Measurements from ENCODE around the gene TENM4. TPM values are rescaled to one million over a fixed set of nuclear protein-coding genes. Genes with fewer than 3 reads are reported as not detected.
A peak's percentile ranks its signal among the peaks of the same experiment; 100 is the strongest.

TENM4 gene
- total RNA-seq, 2 donors from 2014 or later, result 68.2 to 130 TPM

GRCh38 chr11:79415411-79415810, 25.4 kb downstream of the TENM4 start:
- H3K27ac ChIP-seq (ENCODE audit: low read depth, low read length), result no peak overlapping the region
- H3K9me3 Mint-ChIP-seq, result peaks cover 12% of the 10 kb centered on the region
- no peak overlapping the region for H3K4me3 Mint-ChIP-seq
- H3K4me1 ChIP-seq (ENCODE audit: control insufficient read depth, insufficient read depth, low read length), result peaks cover 7% of the 10 kb centered on the region
- H3K27me3 ChIP-seq (ENCODE audit: control insufficient read depth, insufficient read depth, low read length, poor library complexity, severe bottlenecking), result no peaks in the 10 kb centered on the region
- WGBS, 2 experiments (ENCODE audit: insufficient coverage in 1 of 2, insufficient read length in 1 of 2), result 90 to 100% methylated on average over 1 of the region's 1 CpG
- peaks cover 32% of the 10 kb centered on the region for H3K4me1 Mint-ChIP-seq
- no peak for TF ChIP-seq CTCF (conservative IDR thresholded peaks at IDR 0.05)
- H3K36me3 Mint-ChIP-seq (ENCODE audit: low read depth), result peaks cover 36% of the 10 kb centered on the region
- no peak overlapping the region for H3K9ac ChIP-seq (ENCODE audit: extremely low read depth, low read length, poor library complexity, severe bottlenecking)
- H3K36me3 ChIP-seq (ENCODE audit: control insufficient read depth, insufficient read depth, low read length), result peaks cover 26% of the 10 kb centered on the region
- DNase-seq, result no peak
- no peaks in the 10 kb centered on the region for H3K27me3 Mint-ChIP-seq (ENCODE audit: insufficient read depth)
- H3K4me3 ChIP-seq (ENCODE audit: low read length), result no peak overlapping the region
- H3K9me3 ChIP-seq (ENCODE audit: control insufficient read depth, low read length), result peaks cover 15% of the 10 kb centered on the region
- H3K27ac Mint-ChIP-seq, result no peak overlapping the region

GRCh38 chr11:79414644-79415317, 26.0 kb downstream of the TENM4 start:
- peaks cover 33% of the 10 kb centered on the region for H3K4me1 Mint-ChIP-seq
- 87 to 96% methylated on average over 6 to 8 of the region's 8 CpGs for WGBS, 2 experiments (ENCODE audit: insufficient coverage in 1 of 2, insufficient read length in 1 of 2)
- H3K27me3 Mint-ChIP-seq (ENCODE audit: insufficient read depth), result no peaks in the 10 kb centered on the region
- Histone ChIP-seq H3K9ac (ENCODE audit: extremely low read depth, low read length, poor library complexity, severe bottlenecking) (no peak overlapping the region), H3K4me3 (ENCODE audit: low read length) (no peak overlapping the region), H3K36me3 (ENCODE audit: control insufficient read depth, insufficient read depth, low read length) (peaks cover 26% of the 10 kb centered on the region), H3K4me1 (ENCODE audit: control insufficient read depth, insufficient read depth, low read length) (peaks cover 4% of the 10 kb centered on the region), H3K27ac (ENCODE audit: low read depth, low read length) (no peak overlapping the region), H3K9me3 (ENCODE audit: control insufficient read depth, low read length) (peaks cover 15% of the 10 kb centered on the region), H3K27me3 (ENCODE audit: control insufficient read depth, insufficient read depth, low read length, poor library complexity, severe bottlenecking) (no peaks in the 10 kb centered on the region)
- TF ChIP-seq CTCF (conservative IDR thresholded peaks at IDR 0.05), result no peak
- H3K9me3 Mint-ChIP-seq, result peaks cover 12% of the 10 kb centered on the region
- no peak for DNase-seq
- peaks cover 36% of the 10 kb centered on the region for H3K36me3 Mint-ChIP-seq (ENCODE audit: low read depth)
- no peak overlapping the region for H3K4me3 Mint-ChIP-seq
- peak overlapping the region; percentile 59 for H3K27ac Mint-ChIP-seq

- H3K4me1 Mint-ChIP-seq, result peaks cover 31% of the 10 kb centered on the region
- H3K27me3 ChIP-seq (ENCODE audit: control insufficient read depth, insufficient read depth, low read length, poor library complexity, severe bottlenecking), result no peaks in the 10 kb centered on the region
- DNase-seq, result no peak
- H3K9ac ChIP-seq (ENCODE audit: extremely low read depth, low read length, poor library complexity, severe bottlenecking), result no peak overlapping the region
- H3K36me3 Mint-ChIP-seq (ENCODE audit: low read depth), result peaks cover 36% of the 10 kb centered on the region
- peaks cover 15% of the 10 kb centered on the region for H3K9me3 ChIP-seq (ENCODE audit: control insufficient read depth, low read length)
- H3K4me3 Mint-ChIP-seq, result no peak overlapping the region
- no peaks in the 10 kb centered on the region for H3K27me3 Mint-ChIP-seq (ENCODE audit: insufficient read depth)
- H3K4me3 ChIP-seq (ENCODE audit: low read length), result no peak overlapping the region
- no peaks in the 10 kb centered on the region for H3K4me1 ChIP-seq (ENCODE audit: control insufficient read depth, insufficient read depth, low read length)
- no peak overlapping the region for H3K27ac Mint-ChIP-seq
- peaks cover 26% of the 10 kb centered on the region for H3K36me3 ChIP-seq (ENCODE audit: control insufficient read depth, insufficient read depth, low read length)
- no peak overlapping the region for H3K27ac ChIP-seq (ENCODE audit: low read depth, low read length)
- WGBS, 2 experiments (ENCODE audit: insufficient coverage in 1 of 2, insufficient read length in 1 of 2), result 86 to 93% methylated on average over 3 of the region's 3 CpGs
- H3K9me3 Mint-ChIP-seq, result peaks cover 12% of the 10 kb centered on the region
- no peak for TF ChIP-seq CTCF (conservative IDR thresholded peaks at IDR 0.05)
These were observed 26.8 kb downstream of the TENM4 start for GRCh38 chr11:79414041-79414440.

All from endodermal cell (in vitro differentiated cells).